Mesenchymal stem cell (in vitro differentiated cells and primary cell): Measurements from ENCODE around the gene AP1S2.

ENCODE experiments used
- DNase-seq: peaks from one replicate; pipeline ENCODE4 v3.0.0-alpha.2; 2013
- H2AFZ ChIP-seq: one replicate; pipeline ENCODE4 v1.6.1; 2013; ENCODE audit warnings: low read depth, mild to moderate bottlenecking, control low read depth, inconsistent platforms, low read length, moderate library complexity
- H2AK5ac ChIP-seq: 2 replicates; pipeline ENCODE4 v1.6.1; 2013; ENCODE audit warnings: low read length, moderate library complexity, mild to moderate bottlenecking, inconsistent platforms; ENCODE audit not compliant: severe bottlenecking
- H2BK120ac ChIP-seq: one replicate; pipeline ENCODE4 v1.6.1; 2013; ENCODE audit warnings: low read depth, mild to moderate bottlenecking, inconsistent platforms, low read length, moderate library complexity
- H2BK12ac ChIP-seq, 2 experiments: one replicate each; pipeline ENCODE4 v1.6.1; 2013; ENCODE audit warnings: inconsistent platforms in 2 of 2, low read length in 2 of 2, mild to moderate bottlenecking in 2 of 2, moderate library complexity in 2 of 2, control low read depth in 1 of 2
- H2BK15ac ChIP-seq: one replicate; pipeline ENCODE4 v1.6.1; 2013; ENCODE audit warnings: mild to moderate bottlenecking, low read depth, inconsistent platforms; ENCODE audit not compliant: poor library complexity, severe bottlenecking
- H2BK5ac ChIP-seq: 2 replicates; pipeline ENCODE4 v1.6.1; 2013; ENCODE audit warnings: low read depth, mild to moderate bottlenecking, low read length, control low read depth, inconsistent platforms; ENCODE audit not compliant: poor library complexity, severe bottlenecking
- H3K14ac ChIP-seq, 2 experiments: one replicate each; pipeline ENCODE4 v1.6.1; 2013; ENCODE audit warnings: inconsistent platforms in 2 of 2, low read length in 2 of 2, control low read depth in 1 of 2, mild to moderate bottlenecking in 1 of 2, moderate library complexity in 1 of 2
- H3K18ac ChIP-seq, 2 experiments: one replicate each; pipeline ENCODE4 v1.6.1; 2013; ENCODE audit warnings: inconsistent platforms in 2 of 2, low read length in 2 of 2, control low read depth in 1 of 2, low read depth in 1 of 2, mild to moderate bottlenecking in 1 of 2
- H3K23ac ChIP-seq, 2 experiments: one replicate each; pipeline ENCODE4 v1.6.1; 2013; ENCODE audit warnings: inconsistent platforms in 2 of 2, low read length in 2 of 2, mild to moderate bottlenecking in 2 of 2, moderate library complexity in 2 of 2, control low read depth in 1 of 2
- H3K27ac ChIP-seq: 2 replicates; pipeline ENCODE4 v1.5.1; 2013; ENCODE audit warnings: mild to moderate bottlenecking, moderate library complexity, low read length, control low read depth, inconsistent platforms; ENCODE audit not compliant: poor library complexity, severe bottlenecking
- H3K27me3 ChIP-seq, 2 experiments: 2 replicates each; pipeline versions ENCODE4 v1.6.1 to v1.7.0; 2013; ENCODE audit warnings: low read length in 2 of 2, mild to moderate bottlenecking in 2 of 2, moderate library complexity in 2 of 2, control low read depth in 1 of 2, inconsistent platforms in 1 of 2; ENCODE audit not compliant: control insufficient read depth in 1 of 2, insufficient read depth in 1 of 2
- H3K36me3 ChIP-seq, 2 experiments: 2 replicates each; pipeline versions ENCODE4 v1.6.1 to v1.7.0; 2013; ENCODE audit warnings: low read length in 2 of 2, control low read depth in 1 of 2, inconsistent platforms in 1 of 2, low read depth in 1 of 2, mild to moderate bottlenecking in 1 of 2; ENCODE audit not compliant: insufficient read depth in 2 of 2, control insufficient read depth in 1 of 2
- H3K4ac ChIP-seq, 2 experiments: one replicate each; pipeline ENCODE4 v1.6.1; 2013; ENCODE audit warnings: inconsistent platforms in 2 of 2, low read length in 2 of 2, mild to moderate bottlenecking in 2 of 2, moderate library complexity in 2 of 2, control low read depth in 1 of 2, low read depth in 1 of 2
- H3K4me1 ChIP-seq: 2 replicates; pipeline ENCODE4 v1.6.1; 2013; ENCODE audit warnings: low read depth, low read length, control low read depth; ENCODE audit not compliant: control insufficient read depth, insufficient read depth
- H3K4me2 ChIP-seq: 2 replicates; pipeline ENCODE4 v1.6.1; 2013; ENCODE audit warnings: low read length, mild to moderate bottlenecking, inconsistent platforms; ENCODE audit not compliant: poor library complexity, severe bottlenecking
- H3K4me3 ChIP-seq, 2 experiments: 2 replicates each; pipeline versions ENCODE4 v1.5.1 to v1.7.0; 2013; ENCODE audit warnings: low read length in 2 of 2, mild to moderate bottlenecking in 2 of 2, control low read depth in 1 of 2, low read depth in 1 of 2; ENCODE audit not compliant: insufficient read depth in 1 of 2
- H3K79me1 ChIP-seq: replicated peaks from 2 replicates; pipeline ENCODE4 v1.6.1; 2013; ENCODE audit warnings: mild to moderate bottlenecking, control low read depth, low read length, inconsistent platforms; ENCODE audit not compliant: poor library complexity, severe bottlenecking
- H3K9ac ChIP-seq: 2 replicates; pipeline ENCODE4 v1.7.0; 2013; ENCODE audit warnings: mild to moderate bottlenecking, low read length, moderate library complexity
- H3K9me3 ChIP-seq: 2 replicates; pipeline ENCODE4 v1.7.0; 2013; ENCODE audit warnings: mild to moderate bottlenecking, low read length; ENCODE audit not compliant: control insufficient read depth
- H4K8ac ChIP-seq: one replicate; pipeline ENCODE4 v1.6.1; 2013; ENCODE audit warnings: inconsistent platforms, mild to moderate bottlenecking, low read length, moderate library complexity
- H4K91ac ChIP-seq: one replicate; pipeline ENCODE4 v1.6.1; 2013; ENCODE audit warnings: mild to moderate bottlenecking, low read length, inconsistent platforms
- WGBS: methylation state at CpG from one replicate; pipeline ENCODE4 v1.1.7; 2013; ENCODE audit warnings: mixed read lengths; 5-methylcytosine and 5-hydroxymethylcytosine counted together

Gene AP1S2

GRCh38 chrX:15786915-15787314, 67.7 kb downstream of the AP1S2 start:
- no peak overlapping the region for H3K4me2 ChIP-seq
- no peak overlapping the region for H2BK5ac ChIP-seq
- H3K4me3 ChIP-seq = no peak overlapping the region
- no peak for DNase-seq
- no peak overlapping the region for H2BK15ac ChIP-seq
- no peak overlapping the region for H3K9ac ChIP-seq
- no peaks in the 10 kb centered on the region for H3K27me3 ChIP-seq
- H3K36me3 ChIP-seq = peaks cover 0 to 30% of the 10 kb centered on the region in 2 experiments
- H2BK120ac ChIP-seq = no peak overlapping the region
- no peak overlapping the region for H3K4ac ChIP-seq
- H3K18ac ChIP-seq = no peak overlapping the region
- no peak overlapping the region for H2AFZ ChIP-seq
- no peaks in the 10 kb centered on the region for H3K9me3 ChIP-seq
- H3K23ac ChIP-seq = no peak overlapping the region
- H3K4me1 ChIP-seq = no peaks in the 10 kb centered on the region
- no peak overlapping the region for H2AK5ac ChIP-seq
- H4K91ac ChIP-seq = no peak overlapping the region
- H3K79me1 ChIP-seq = no peaks in the 10 kb centered on the region
- WGBS = 93% methylated on average over 2 of the region's 3 CpGs
- no peak overlapping the region for H3K27ac ChIP-seq
- H4K8ac ChIP-seq = no peak overlapping the region
- no peak overlapping the region for H3K14ac ChIP-seq
- H2BK12ac ChIP-seq = no peak overlapping the region

GRCh38 chrX:15785176-15785750, 69.3 kb downstream of the AP1S2 start:
- H3K14ac ChIP-seq = no peak overlapping the region
- H2AFZ ChIP-seq = no peak overlapping the region
- H3K9me3 ChIP-seq = no peaks in the 10 kb centered on the region
- H3K4me3 ChIP-seq = no peak overlapping the region
- no peak overlapping the region for H3K18ac ChIP-seq
- no peak overlapping the region for H2BK15ac ChIP-seq
- WGBS = 96% methylated on average over 1 of the region's 3 CpGs
- no peak overlapping the region for H2BK120ac ChIP-seq
- H2AK5ac ChIP-seq = no peak overlapping the region
- H2BK5ac ChIP-seq = no peak overlapping the region
- peaks cover 4 to 41% of the 10 kb centered on the region in 2 experiments for H3K36me3 ChIP-seq
- H3K4me2 ChIP-seq = no peak overlapping the region
- H3K23ac ChIP-seq = no peak overlapping the region
- H4K8ac ChIP-seq = no peak overlapping the region
- no peak overlapping the region for H4K91ac ChIP-seq
- no peak overlapping the region for H2BK12ac ChIP-seq
- no peak overlapping the region for H3K4ac ChIP-seq
- no peak overlapping the region for H3K27ac ChIP-seq
- no peaks in the 10 kb centered on the region for H3K27me3 ChIP-seq
- H3K79me1 ChIP-seq = no peaks in the 10 kb centered on the region
- H3K9ac ChIP-seq = no peak overlapping the region
- DNase-seq = no peak
- no peaks in the 10 kb centered on the region for H3K4me1 ChIP-seq

GRCh38 chrX:15781961-15782699, 72.5 kb downstream of the AP1S2 start:
- H3K14ac ChIP-seq = no peak overlapping the region
- no peak overlapping the region for H2BK15ac ChIP-seq
- no peaks in the 10 kb centered on the region for H3K9me3 ChIP-seq
- no peak overlapping the region for H3K4me3 ChIP-seq
- H4K91ac ChIP-seq = no peak overlapping the region
- no peak overlapping the region for H3K23ac ChIP-seq
- no peak overlapping the region for H2BK5ac ChIP-seq
- H3K4ac ChIP-seq = no peak overlapping the region
- no peaks in the 10 kb centered on the region for H3K27me3 ChIP-seq
- no peak overlapping the region for H2AK5ac ChIP-seq
- no peak overlapping the region for H4K8ac ChIP-seq
- H3K27ac ChIP-seq = no peak overlapping the region
- no peaks in the 10 kb centered on the region for H3K79me1 ChIP-seq
- WGBS = 96% methylated on average over 4 of the region's 13 CpGs
- no peak overlapping the region for H2BK120ac ChIP-seq
- no peaks in the 10 kb centered on the region for H3K4me1 ChIP-seq
- DNase-seq = no peak
- no peak overlapping the region for H3K4me2 ChIP-seq
- no peak overlapping the region for H3K9ac ChIP-seq
- H3K18ac ChIP-seq = no peak overlapping the region
- peaks cover 4 to 70% of the 10 kb centered on the region in 2 experiments for H3K36me3 ChIP-seq
- H2AFZ ChIP-seq = no peak overlapping the region
- H2BK12ac ChIP-seq = no peak overlapping the region
